ENCODE results near the gene ZNF121. TPM values are rescaled to one million over a fixed set of nuclear protein-coding genes. Genes with fewer than 3 reads are reported as not detected.
"Not testable (repeated sequence)": the region's sequence is repeated elsewhere in the genome, so short reads cannot be mapped to it uniquely, and the experiment has no call there.

The ZNF121 gene
- total RNA-seq, 1 donor, result 51.9 TPM

DNA sequence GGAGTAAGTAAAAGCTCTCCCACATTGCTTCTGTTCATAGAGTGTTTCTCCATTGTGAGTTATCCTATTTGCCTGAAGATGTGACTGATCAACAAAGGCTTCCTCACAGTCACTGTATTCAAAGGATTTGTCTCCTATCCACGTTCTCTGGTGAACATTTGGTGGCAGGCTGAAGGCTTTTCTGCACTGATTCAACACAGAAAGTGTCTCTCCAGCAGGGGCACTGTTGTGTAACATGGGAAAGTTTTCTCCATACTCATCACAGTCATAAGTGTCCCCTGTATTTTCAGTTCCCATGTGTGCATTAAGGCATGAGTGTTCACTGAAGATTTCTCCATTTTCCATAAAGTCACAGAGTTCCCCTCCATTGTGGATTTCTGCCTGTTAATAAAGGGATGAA is 17.6 kb downstream of the ZNF121 start:
- no peak overlapping the region for H3K4me3 ChIP-seq (ENCODE audit: low read depth, low read length)
- TF ChIP-seq CTCF (IDR thresholded peaks at IDR 0.05; ENCODE audit: insufficient read depth, low read length), result no peak
- no peak for DNase-seq (ENCODE audit: low read depth)

- DNase-seq (ENCODE audit: low read depth), result peak; percentile 5
- H3K4me3 ChIP-seq (ENCODE audit: low read depth, low read length), result no peak overlapping the region
- no peak for TF ChIP-seq CTCF (IDR thresholded peaks at IDR 0.05; ENCODE audit: insufficient read depth, low read length)
Measured at GRCh38 chr19:9565900-9566705, 18.2 kb downstream of the ZNF121 start.

DNA sequence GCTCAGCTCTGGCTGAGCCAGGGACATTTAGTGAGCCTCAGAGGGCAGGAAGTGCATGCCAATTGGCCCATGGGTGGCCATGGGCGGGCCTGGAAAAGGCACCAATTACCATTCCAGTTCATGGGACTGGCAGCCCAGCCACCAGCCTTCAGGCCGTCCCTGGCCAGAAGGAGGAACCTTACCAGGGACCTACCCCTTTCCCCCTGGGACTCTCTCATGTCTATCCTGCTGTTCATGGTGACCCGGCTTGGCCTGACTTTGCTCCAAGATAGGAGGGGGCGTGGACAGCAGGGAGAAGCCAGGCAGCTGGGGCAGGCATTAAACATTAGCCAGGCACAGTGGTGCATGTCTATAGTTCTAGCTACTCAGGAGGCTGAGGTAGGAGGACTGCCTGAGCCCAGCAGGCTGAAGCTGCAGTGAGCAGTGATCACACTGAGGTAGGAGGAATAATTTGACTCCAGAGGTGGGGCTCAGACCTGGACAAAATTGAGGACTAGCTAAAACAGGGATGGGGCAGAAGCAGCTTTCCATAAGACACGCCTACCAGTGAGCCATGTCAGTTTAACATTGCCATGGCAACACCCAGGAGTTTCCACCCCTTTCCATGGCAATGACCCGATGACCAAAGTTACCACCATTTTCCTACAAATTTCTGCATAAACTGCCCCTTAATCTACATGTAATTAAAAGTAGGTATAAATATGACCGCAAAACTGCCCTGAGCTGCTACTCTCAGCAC is 31.6 kb downstream of the ZNF121 start:
- no peak for TF ChIP-seq CTCF (IDR thresholded peaks at IDR 0.05; ENCODE audit: insufficient read depth, low read length)
- no peak overlapping the region for H3K4me3 ChIP-seq (ENCODE audit: low read depth, low read length)
- no peak for DNase-seq (ENCODE audit: low read depth)

- no peak for TF ChIP-seq CTCF (IDR thresholded peaks at IDR 0.05; ENCODE audit: insufficient read depth, low read length)
- no peak overlapping the region for H3K4me3 ChIP-seq (ENCODE audit: low read depth, low read length)
- DNase-seq (ENCODE audit: low read depth), result no peak
Measured at GRCh38 chr19:9547870-9548269, 36.4 kb downstream of the ZNF121 start.

GRCh38 chr19:9541281-9541680 is 43.0 kb downstream of the ZNF121 start:
- not testable (repeated sequence) for DNase-seq (ENCODE audit: low read depth); H3K4me3 ChIP-seq (ENCODE audit: low read depth, low read length)

- DNase-seq (ENCODE audit: low read depth), result not testable (repeated sequence)
Measured at GRCh38 chr19:9539921-9540320, 44.4 kb downstream of the ZNF121 start.

DNA sequence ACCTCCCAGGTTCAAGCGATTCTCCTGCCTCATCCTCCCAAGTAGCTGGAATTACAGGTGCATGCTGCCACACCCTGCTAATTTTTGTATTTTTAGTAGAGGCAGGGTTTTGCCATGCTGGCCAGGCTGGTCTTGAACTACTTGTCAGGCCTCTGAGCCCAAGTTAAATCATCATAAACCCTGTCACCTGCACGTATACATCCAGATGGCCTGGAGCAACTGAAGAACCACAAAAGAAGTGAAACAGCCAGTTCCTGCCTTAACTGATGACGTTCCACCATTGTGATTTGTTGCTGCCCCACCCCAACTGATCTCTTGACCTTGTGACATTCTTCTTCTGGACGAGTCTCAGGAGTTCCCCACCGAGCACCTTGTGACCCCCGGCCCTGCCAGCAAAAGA is 45.1 kb downstream of the ZNF121 start:
- H3K4me3 ChIP-seq (ENCODE audit: low read depth, low read length), result peak overlapping the region; percentile 90

More at GRCh38 chr19:9539921-9540320, 44.4 kb downstream of the ZNF121 start:
- not testable (repeated sequence) for H3K4me3 ChIP-seq (ENCODE audit: low read depth, low read length)

GRCh38 chr19:9538183-9539058 is 45.9 kb downstream of the ZNF121 start, which contains the start of gene ZNF426:
ZNF426 (minus strand) TSS chr19:9538645; CDS start chr19:9536232, 2,413 bp downstream.
- peak; percentile 92 for DNase-seq (ENCODE audit: low read depth)
- peak within 1 kb of the TSS; percentile 90 for H3K4me3 ChIP-seq (ENCODE audit: low read depth, low read length)
- TF ChIP-seq CTCF (IDR thresholded peaks at IDR 0.05; ENCODE audit: insufficient read depth, low read length), result no peak

More for the DNA sequence above, 45.1 kb downstream of the ZNF121 start:
- DNase-seq (ENCODE audit: low read depth), result not testable (repeated sequence)

All from fibroblast of the aortic adventitia (primary cell).